K562 (cell line): ENCODE results near the gene EFCAB7. TPM values are rescaled to one million over a fixed set of nuclear protein-coding genes. Genes with fewer than 3 reads are reported as not detected.
A peak's percentile ranks its signal among the peaks of the same experiment; 100 is the strongest.

Experiments used
- ARID1B ChIP-seq: fragments of 450-650 bp; IDR thresholded peaks from 2 replicates; pipeline ENCODE4 v1.6.1; 2016; ENCODE audit warnings: antibody characterized with exemption, mild to moderate bottlenecking, inconsistent platforms
- BRD4 ChIP-seq: fragments of 200-600 bp; sonication (generic); IDR thresholded peaks from 2 replicates; pipeline ENCODE4 v1.6.1; 2017; ENCODE audit warnings: inconsistent platforms
- CBX1 ChIP-seq: sonication (generic); IDR thresholded peaks from 2 replicates; pipeline ENCODE4 v1.6.1; 2016; ENCODE audit warnings: antibody characterized with exemption, low read depth, mild to moderate bottlenecking
- CTCFL ChIP-seq: IDR thresholded peaks from 2 replicates; pipeline ENCODE4 v1.6.1; 2011; ENCODE audit warnings: borderline replicate concordance, low read depth, mild to moderate bottlenecking, moderate library complexity, low read length; ENCODE audit not compliant: insufficient read depth, poor library complexity, severe bottlenecking
- HCFC1 ChIP-seq: IDR thresholded peaks from 2 replicates; pipeline ENCODE4 v1.6.1; 2012; ENCODE audit warnings: low read depth, low read length, improper control_type of control experiment
- PCBP2 ChIP-seq: fragments of 200-400 bp; formaldehyde crosslinking; IDR thresholded peaks from 2 replicates; pipeline ENCODE4 v1.6.1; 2018; ENCODE audit warnings: low read length, low read depth, mild to moderate bottlenecking, moderate library complexity; ENCODE audit not compliant: poor library complexity, severe bottlenecking
- POLR2G ChIP-seq: fragments of 200-400 bp; formaldehyde crosslinking; IDR thresholded peaks from 2 replicates; pipeline ENCODE4 v1.6.1; 2017; ENCODE audit warnings: low read depth, mild to moderate bottlenecking, antibody characterized with exemption, low read length, moderate library complexity
- RBFOX2 ChIP-seq: fragments of 200-400 bp; formaldehyde crosslinking; IDR thresholded peaks from 2 replicates; pipeline ENCODE4 v1.6.1; 2017; ENCODE audit warnings: low read depth, mild to moderate bottlenecking, low read length, moderate library complexity
- RBM22 ChIP-seq: fragments of 200-400 bp; formaldehyde crosslinking; IDR thresholded peaks from 2 replicates; pipeline ENCODE4 v1.6.1; 2018; ENCODE audit warnings: low read length, low read depth; ENCODE audit not compliant: poor library complexity, severe bottlenecking
- RCOR1 ChIP-seq, 2 experiments: IDR thresholded peaks; 2 replicates each; pipeline ENCODE4 v1.6.1; 2012; ENCODE audit warnings: low read depth in 2 of 2, low read length in 2 of 2, borderline replicate concordance in 1 of 2, improper control_type of control experiment in 1 of 2
- SFPQ ChIP-seq: fragments of 200-400 bp; formaldehyde crosslinking; IDR thresholded peaks from 2 replicates; pipeline ENCODE4 v1.6.1; 2017; ENCODE audit warnings: mild to moderate bottlenecking, low read depth, low read length, moderate library complexity
- TAF15 ChIP-seq: fragments of 200-400 bp; formaldehyde crosslinking; IDR thresholded peaks from 2 replicates; pipeline ENCODE4 v1.6.1; 2017; ENCODE audit warnings: mild to moderate bottlenecking, low read depth, low read length, moderate library complexity
- ZNF23 ChIP-seq: fragments of 250-450 bp; sonication (Bioruptor Pico); IDR thresholded peaks from 2 replicates; pipeline ENCODE4 v1.4.0; 2020; ENCODE audit warnings: mild to moderate bottlenecking
- ZNF507 ChIP-seq: conservative IDR thresholded peaks from 2 replicates; pipeline ENCODE4 v1.6.1; 2017; ENCODE audit warnings: missing genetic modification characterization, missing compliant biosample characterization
- ZNF79 ChIP-seq: fragments of 250-450 bp; sonication (Bioruptor Pico); IDR thresholded peaks from 2 replicates; pipeline ENCODE4 v1.4.0; 2020; ENCODE audit warnings: low read depth, mild to moderate bottlenecking, moderate library complexity
- ZSCAN29 ChIP-seq: fragments of 450-650 bp; IDR thresholded peaks from 2 replicates; pipeline ENCODE4 v1.6.1; 2017
- polyA plus RNA-seq, 8 experiments: library from polyadenylated mRNA; depleted of rRNA in 4 of 8; stranded (reverse) in 5 of 8; unstranded in 3 of 8; fragments of >200 nt; fragmentation: Nextera tagmentation in 2 of 8; fragmentation: Illumina TruSeq in 1 of 8; extraction: Ambion mirVana in 2 of 8; extraction: Trizol in 1 of 8; gene quantifications; 2 replicates each; pipeline versions ENCODE4 v1.2.1 to v1.2.3, GENCODE V29; 2011 to 2014; ENCODE audit warnings: inconsistent platforms in 1 of 8, missing spikeins in 1 of 8
- total RNA-seq, 7 experiments: library from RNA; depleted of rRNA in 6 of 7; stranded (reverse); fragments of >200 nt in 6 of 7; fragmentation: Illumina TruSeq in 2 of 7; extraction: Trizol in 2 of 7; gene quantifications; 2 replicates each; pipeline versions ENCODE4 v1.2.1 to v1.2.3, GENCODE V29; 2011 to 2021; ENCODE audit warnings: low replicate concordance in 1 of 7
- TF ChIP-seq, protein P1 (sequence below): IDR thresholded peaks from 2 replicates; pipeline ENCODE4 v1.6.1; 2014; ENCODE audit warnings: antibody characterized with exemption
- TF ChIP-seq, protein P2 (sequence below): sonication (generic); formaldehyde crosslinking; IDR thresholded peaks from 2 replicates; pipeline ENCODE4 v1.9.0; 2022; ENCODE audit warnings: mild to moderate bottlenecking, missing genetic modification reagents
- TF ChIP-seq, protein P3 (sequence below): fragments of 250-450 bp; sonication (Bioruptor Pico); IDR thresholded peaks from 2 replicates; pipeline ENCODE4 v1.4.0; 2020; ENCODE audit warnings: mild to moderate bottlenecking, moderate library complexity

EFCAB7 gene
- total and polyA plus RNA-seq, 9 of the 15 experiments (the other 6 are each of a cell fraction or from before 2014, with no cell fraction given) = 3.2 to 7.6 (median 5.7) TPM

DNA sequence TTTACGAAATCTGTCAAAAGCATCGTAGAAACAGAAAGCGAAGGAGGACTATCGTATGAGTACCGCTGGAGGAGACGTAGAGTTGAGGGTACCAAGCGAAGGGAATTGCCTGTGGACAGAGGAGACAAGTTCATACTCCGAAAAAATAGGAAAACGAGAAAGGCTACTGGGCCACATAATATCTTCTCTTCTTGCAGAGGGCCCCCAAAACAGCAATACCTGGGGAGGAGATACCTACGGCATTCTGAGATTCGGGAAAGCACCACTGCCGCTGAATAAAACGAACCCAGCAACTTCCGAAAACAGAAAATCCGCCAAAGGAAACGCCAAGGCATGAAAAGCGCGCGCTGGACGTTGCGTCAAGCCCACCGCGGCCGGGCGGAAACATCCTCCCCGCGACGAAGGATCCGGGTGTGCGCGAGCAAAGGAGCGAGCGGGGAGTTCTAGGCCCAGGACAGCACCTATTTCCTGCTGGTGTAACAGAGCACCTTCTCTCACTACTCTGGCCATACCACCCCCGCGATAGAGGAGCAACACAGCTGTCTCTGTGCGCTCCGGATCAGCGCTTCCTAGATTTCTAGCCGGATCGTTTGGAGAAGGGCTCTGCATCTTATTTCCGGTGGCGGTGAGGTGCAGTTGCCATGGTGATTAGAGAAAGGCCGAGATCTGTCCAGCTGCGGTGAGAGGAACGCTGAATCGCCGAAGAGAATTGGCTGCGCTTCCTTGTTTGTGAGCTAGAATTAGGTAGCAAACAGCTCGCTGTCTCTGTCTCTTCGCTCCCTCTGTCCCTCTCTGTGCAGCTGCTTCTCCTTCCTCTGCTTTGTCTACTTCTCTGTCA is at the start of gene EFCAB7, which contains the start of gene ITGB3BP (continued):
- TF ChIP-seq ZNF23 (CRISPR knock-in tag) (no peak), BRD4 (peak; percentile 44; the same call in 1 of the 2 replicates), SFPQ (no peak), POLR2G (peak; percentile 83), HCFC1 (peak; percentile 79), CBX1 (no peak), ARID1B (peak; percentile 40; the same call in 1 of the 2 replicates), ZSCAN29 (peak; percentile 42; the same call in 1 of the 2 replicates), CTCFL (no peak), TAF15 (no peak), ZNF507 (tag) (no peak), ZNF79 (CRISPR knock-in tag) (no peak), RBM22 (peak; percentile 47), PCBP2 (no peak), RCOR1 (IDR thresholded peaks at IDR 0.05; ENCODE audit: borderline replicate concordance in 1 of 2, low read depth in 2 of 2, low read length in 2 of 2) (peak; percentile 31 to 77; a peak in 2 of 4 replicates), RBFOX2 (peak; percentile 87)
- TF ChIP-seq, protein P1, sequence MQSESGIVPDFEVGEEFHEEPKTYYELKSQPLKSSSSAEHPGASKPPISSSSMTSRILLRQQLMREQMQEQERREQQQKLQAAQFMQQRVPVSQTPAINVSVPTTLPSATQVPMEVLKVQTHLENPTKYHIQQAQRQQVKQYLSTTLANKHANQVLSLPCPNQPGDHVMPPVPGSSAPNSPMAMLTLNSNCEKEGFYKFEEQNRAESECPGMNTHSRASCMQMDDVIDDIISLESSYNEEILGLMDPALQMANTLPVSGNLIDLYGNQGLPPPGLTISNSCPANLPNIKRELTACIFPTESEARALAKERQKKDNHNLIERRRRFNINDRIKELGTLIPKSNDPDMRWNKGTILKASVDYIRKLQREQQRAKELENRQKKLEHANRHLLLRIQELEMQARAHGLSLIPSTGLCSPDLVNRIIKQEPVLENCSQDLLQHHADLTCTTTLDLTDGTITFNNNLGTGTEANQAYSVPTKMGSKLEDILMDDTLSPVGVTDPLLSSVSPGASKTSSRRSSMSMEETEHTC = no peak
- TF ChIP-seq, protein P2, sequence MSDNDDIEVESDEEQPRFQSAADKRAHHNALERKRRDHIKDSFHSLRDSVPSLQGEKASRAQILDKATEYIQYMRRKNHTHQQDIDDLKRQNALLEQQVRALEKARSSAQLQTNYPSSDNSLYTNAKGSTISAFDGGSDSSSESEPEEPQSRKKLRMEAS (CRISPR knock-in tag) = peak; percentile 52; the same call in 1 of the 2 replicates
- TF ChIP-seq, protein P3, sequence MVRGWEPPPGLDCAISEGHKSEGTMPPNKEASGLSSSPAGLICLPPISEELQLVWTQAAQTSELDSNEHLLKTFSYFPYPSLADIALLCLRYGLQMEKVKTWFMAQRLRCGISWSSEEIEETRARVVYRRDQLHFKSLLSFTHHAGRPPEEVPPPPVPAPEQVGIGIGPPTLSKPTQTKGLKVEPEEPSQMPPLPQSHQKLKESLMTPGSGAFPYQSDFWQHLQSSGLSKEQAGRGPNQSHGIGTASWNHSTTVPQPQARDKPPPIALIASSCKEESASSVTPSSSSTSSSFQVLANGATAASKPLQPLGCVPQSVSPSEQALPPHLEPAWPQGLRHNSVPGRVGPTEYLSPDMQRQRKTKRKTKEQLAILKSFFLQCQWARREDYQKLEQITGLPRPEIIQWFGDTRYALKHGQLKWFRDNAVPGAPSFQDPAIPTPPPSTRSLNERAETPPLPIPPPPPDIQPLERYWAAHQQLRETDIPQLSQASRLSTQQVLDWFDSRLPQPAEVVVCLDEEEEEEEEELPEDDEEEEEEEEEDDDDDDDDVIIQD (CRISPR knock-in tag) = no peak
